MM.1S (cell line): ENCODE results near the gene FGFBP1.

Experiments
- DNase-seq: peaks from one replicate; pipeline ENCODE4 v3.0.0-alpha.2; 2015
- H2AFZ ChIP-seq: fragments of 300-600 bp; sonication (generic); 2 replicates; pipeline ENCODE4 v1.6.0; 2016; ENCODE audit warnings: antibody characterized with exemption, low read length
- H3F3A ChIP-seq: fragments of 300-600 bp; sonication (generic); 2 replicates; pipeline ENCODE4 v1.6.1; 2016; ENCODE audit warnings: mild to moderate bottlenecking, antibody characterized with exemption, low read length, moderate library complexity, mixed read lengths; ENCODE audit not compliant: insufficient read depth
- H3K27ac ChIP-seq: fragments of 300-600 bp; sonication (generic); 2 replicates; pipeline ENCODE4 v1.5.1; 2016; ENCODE audit warnings: mild to moderate bottlenecking, low read length
- H3K27me3 ChIP-seq: fragments of 300-600 bp; sonication (generic); replicated peaks from 2 replicates; pipeline ENCODE4 v1.6.0; 2016; ENCODE audit warnings: low read length; ENCODE audit not compliant: insufficient read depth
- H3K36me3 ChIP-seq: fragments of 300-600 bp; sonication (generic); replicated peaks from 2 replicates; pipeline ENCODE4 v1.6.1; 2016; ENCODE audit warnings: mild to moderate bottlenecking, low read length, mixed read lengths; ENCODE audit not compliant: insufficient read depth
- H3K4me1 ChIP-seq: fragments of 300-600 bp; sonication (generic); 2 replicates; pipeline ENCODE4 v1.6.1; 2016; ENCODE audit warnings: low read length, mixed read lengths
- H3K4me2 ChIP-seq: fragments of 300-600 bp; sonication (generic); 2 replicates; pipeline ENCODE4 v1.6.0; 2016; ENCODE audit warnings: low read depth, low read length
- H3K4me3 ChIP-seq: fragments of 300-600 bp; sonication (generic); 2 replicates; pipeline ENCODE4 v1.5.1; 2016; ENCODE audit warnings: low read length, mixed read lengths
- H3K79me2 ChIP-seq: fragments of 300-600 bp; sonication (generic); 2 replicates; pipeline ENCODE4 v1.6.1; 2016; ENCODE audit warnings: mixed run types, low read length, mixed read lengths
- H3K9ac ChIP-seq: fragments of 300-600 bp; sonication (generic); 2 replicates; pipeline ENCODE4 v1.6.1; 2016; ENCODE audit warnings: low read length, mixed read lengths
- H3K9me2 ChIP-seq: fragments of 300-600 bp; sonication (generic); replicated peaks from 2 replicates; pipeline ENCODE4 v1.6.1; 2016; ENCODE audit warnings: mild to moderate bottlenecking, low read length, mixed read lengths; ENCODE audit not compliant: insufficient read depth
- H3K9me3 ChIP-seq: fragments of 300-600 bp; sonication (generic); replicated peaks from 2 replicates; pipeline ENCODE4 v1.6.1; 2016; ENCODE audit warnings: mild to moderate bottlenecking, low read length, mixed read lengths; ENCODE audit not compliant: insufficient read depth
- H4K20me1 ChIP-seq: fragments of 300-600 bp; sonication (generic); 2 replicates; pipeline ENCODE4 v1.6.1; 2016; ENCODE audit warnings: mild to moderate bottlenecking, low read length, moderate library complexity, mixed read lengths; ENCODE audit not compliant: insufficient read depth
- CTCF ChIP-seq: fragments of 300-600 bp; sonication (generic); IDR thresholded peaks from 2 replicates; pipeline ENCODE4 v1.5.1; 2016; ENCODE audit warnings: antibody characterized with exemption, low read length, mixed read lengths
- EZH2 ChIP-seq: fragments of 300-600 bp; sonication (generic); optimal IDR thresholded peaks from 2 replicates; pipeline ENCODE3; 2017; ENCODE audit warnings: low read depth, mild to moderate bottlenecking, antibody characterized with exemption, low read length, mixed read lengths
- EZH2phosphoT487 ChIP-seq: fragments of 300-600 bp; sonication (generic); IDR thresholded peaks from 2 replicates; pipeline ENCODE4 v1.6.1; 2018; ENCODE audit warnings: antibody characterized with exemption, low read length

Gene FGFBP1

GRCh38 chr4:15912961-15913630 is 25.4 kb downstream of the FGFBP1 start:
- Histone ChIP-seq H4K20me1 (no peaks in the 10 kb centered on the region), H3K4me1 (no peaks in the 10 kb centered on the region), H3K27me3 (no peaks in the 10 kb centered on the region), H3K79me2 (no peaks in the 10 kb centered on the region), H3K36me3 (no peaks in the 10 kb centered on the region), H3K9me2 (no peaks in the 10 kb centered on the region), H2AFZ (no peak overlapping the region), H3K4me3 (no peak overlapping the region), H3K9ac (no peak overlapping the region), H3K9me3 (no peaks in the 10 kb centered on the region), H3F3A (no peaks in the 10 kb centered on the region), H3K4me2 (no peak overlapping the region), H3K27ac (no peak overlapping the region)
- no peak for TF ChIP-seq EZH2phosphoT487
- no peak for TF ChIP-seq EZH2
- no peak for TF ChIP-seq CTCF
- no peak for DNase-seq

DNA sequence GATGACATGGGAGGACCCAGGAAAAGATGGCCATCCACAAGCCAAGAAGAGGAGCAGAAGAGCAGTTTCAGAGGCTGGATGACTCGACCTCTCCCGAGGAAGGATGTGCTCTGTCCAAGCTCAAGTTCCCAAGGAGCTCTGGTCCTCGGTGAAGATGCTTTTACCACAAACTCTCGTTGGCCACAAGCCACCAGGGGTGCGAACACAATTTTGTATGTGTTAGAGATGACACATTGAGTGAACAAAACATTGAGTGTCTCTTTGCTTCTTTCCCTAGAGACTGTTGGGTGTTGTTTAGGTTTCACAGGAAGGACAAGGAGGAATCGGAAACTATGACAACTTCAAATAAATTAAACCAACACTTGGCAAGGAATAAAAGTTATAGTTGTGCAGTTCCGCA is 26.3 kb downstream of the FGFBP1 start:
- no peak overlapping the region for H3K4me2 ChIP-seq

GRCh38 chr4:15910155-15910940 is 28.2 kb downstream of the FGFBP1 start:
- no peak for TF ChIP-seq CTCF
- TF ChIP-seq EZH2phosphoT487: no peak
- TF ChIP-seq EZH2: no peak
- H3K27me3 ChIP-seq: no peaks in the 10 kb centered on the region
- H3K36me3 ChIP-seq: no peaks in the 10 kb centered on the region
- H3F3A ChIP-seq: no peaks in the 10 kb centered on the region
- no peak overlapping the region for H2AFZ ChIP-seq
- H3K4me3 ChIP-seq: no peak overlapping the region
- no peak overlapping the region for H3K4me2 ChIP-seq
- H3K79me2 ChIP-seq: no peaks in the 10 kb centered on the region
- H3K27ac ChIP-seq: no peak overlapping the region
- no peaks in the 10 kb centered on the region for H3K9me3 ChIP-seq
- no peaks in the 10 kb centered on the region for H3K9me2 ChIP-seq
- no peaks in the 10 kb centered on the region for H4K20me1 ChIP-seq
- no peak for DNase-seq
- no peaks in the 10 kb centered on the region for H3K4me1 ChIP-seq
- no peak overlapping the region for H3K9ac ChIP-seq

More for the DNA sequence above, 26.3 kb downstream of the FGFBP1 start:
- H3K27me3 ChIP-seq: no peaks in the 10 kb centered on the region
- H2AFZ ChIP-seq: no peak overlapping the region
- no peaks in the 10 kb centered on the region for H4K20me1 ChIP-seq
- no peaks in the 10 kb centered on the region for H3K9me2 ChIP-seq
- no peaks in the 10 kb centered on the region for H3K4me1 ChIP-seq
- H3K9me3 ChIP-seq: no peaks in the 10 kb centered on the region
- H3K36me3 ChIP-seq: no peaks in the 10 kb centered on the region
- H3K9ac ChIP-seq: no peak overlapping the region
- no peak overlapping the region for H3K27ac ChIP-seq
- H3K79me2 ChIP-seq: no peaks in the 10 kb centered on the region
- DNase-seq: no peak
- H3F3A ChIP-seq: no peaks in the 10 kb centered on the region
- H3K4me3 ChIP-seq: no peak overlapping the region
- no peak for TF ChIP-seq EZH2phosphoT487
- no peak for TF ChIP-seq EZH2
- TF ChIP-seq CTCF: no peak
